ENCODE data around the gene PPEF2. TPM values are rescaled to one million over a fixed set of nuclear protein-coding genes. Genes with fewer than 3 reads are reported as not detected.
A peak's percentile ranks its signal among the peaks of the same experiment; 100 is the strongest.
"Not testable (repeated sequence)": the region's sequence is repeated elsewhere in the genome, so short reads cannot be mapped to it uniquely, and the experiment has no call there.

The PPEF2 gene
- total and polyA plus RNA-seq, 9 donors: not detected

GRCh38 chr4:75858721-75859120 lies 43.5 kb downstream of the PPEF2 start:
- 59 to 96% (median 95%) methylated on average over 1 of the region's 1 CpG for WGBS, 3 donors
- H3K4me3 ChIP-seq: no peak overlapping the region
- H3K27me3 ChIP-seq: no peaks in the 10 kb centered on the region
- no peak for DNase-seq
- no peak overlapping the region for H3K27ac ChIP-seq
- no peaks in the 10 kb centered on the region for H3K9me3 ChIP-seq
- TF ChIP-seq POLR2A (IDR thresholded peaks at IDR 0.05) (no peak), EP300 (IDR thresholded peaks at IDR 0.05) (no peak)
- TF ChIP-seq, protein P1, sequence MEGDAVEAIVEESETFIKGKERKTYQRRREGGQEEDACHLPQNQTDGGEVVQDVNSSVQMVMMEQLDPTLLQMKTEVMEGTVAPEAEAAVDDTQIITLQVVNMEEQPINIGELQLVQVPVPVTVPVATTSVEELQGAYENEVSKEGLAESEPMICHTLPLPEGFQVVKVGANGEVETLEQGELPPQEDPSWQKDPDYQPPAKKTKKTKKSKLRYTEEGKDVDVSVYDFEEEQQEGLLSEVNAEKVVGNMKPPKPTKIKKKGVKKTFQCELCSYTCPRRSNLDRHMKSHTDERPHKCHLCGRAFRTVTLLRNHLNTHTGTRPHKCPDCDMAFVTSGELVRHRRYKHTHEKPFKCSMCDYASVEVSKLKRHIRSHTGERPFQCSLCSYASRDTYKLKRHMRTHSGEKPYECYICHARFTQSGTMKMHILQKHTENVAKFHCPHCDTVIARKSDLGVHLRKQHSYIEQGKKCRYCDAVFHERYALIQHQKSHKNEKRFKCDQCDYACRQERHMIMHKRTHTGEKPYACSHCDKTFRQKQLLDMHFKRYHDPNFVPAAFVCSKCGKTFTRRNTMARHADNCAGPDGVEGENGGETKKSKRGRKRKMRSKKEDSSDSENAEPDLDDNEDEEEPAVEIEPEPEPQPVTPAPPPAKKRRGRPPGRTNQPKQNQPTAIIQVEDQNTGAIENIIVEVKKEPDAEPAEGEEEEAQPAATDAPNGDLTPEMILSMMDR (IDR thresholded peaks at IDR 0.05): no peak
- H3K4me1 ChIP-seq (ENCODE audit: insufficient read depth): no peaks in the 10 kb centered on the region
- no peaks in the 10 kb centered on the region for H3K36me3 ChIP-seq
- intact Hi-C loops (cut with DNase I): no loop called here

- TF ChIP-seq, protein P1 (IDR thresholded peaks at IDR 0.05): no peak
- TF ChIP-seq EP300 (IDR thresholded peaks at IDR 0.05): no peak
- no peak for TF ChIP-seq POLR2A (IDR thresholded peaks at IDR 0.05)
- H3K4me1 ChIP-seq (ENCODE audit: insufficient read depth): peaks cover 4% of the 10 kb centered on the region
- no peak for DNase-seq
- no peaks in the 10 kb centered on the region for H3K9me3 ChIP-seq
- no peaks in the 10 kb centered on the region for H3K27me3 ChIP-seq
- intact Hi-C loops (cut with DNase I): loop anchor here in 1 of 4 donors (2.0 kb wide), 1 partner anchor 279 kb away; no protein-coding TSS in a partner anchor
- H3K36me3 ChIP-seq: no peaks in the 10 kb centered on the region
- WGBS, 3 donors: 80 to 84% (median 80%) methylated on average over 6 of the region's 6 CpGs
- no peak overlapping the region for H3K4me3 ChIP-seq
- no peak overlapping the region for H3K27ac ChIP-seq
Observed at GRCh38 chr4:75849461-75849860, 52.8 kb downstream of the PPEF2 start.

DNA sequence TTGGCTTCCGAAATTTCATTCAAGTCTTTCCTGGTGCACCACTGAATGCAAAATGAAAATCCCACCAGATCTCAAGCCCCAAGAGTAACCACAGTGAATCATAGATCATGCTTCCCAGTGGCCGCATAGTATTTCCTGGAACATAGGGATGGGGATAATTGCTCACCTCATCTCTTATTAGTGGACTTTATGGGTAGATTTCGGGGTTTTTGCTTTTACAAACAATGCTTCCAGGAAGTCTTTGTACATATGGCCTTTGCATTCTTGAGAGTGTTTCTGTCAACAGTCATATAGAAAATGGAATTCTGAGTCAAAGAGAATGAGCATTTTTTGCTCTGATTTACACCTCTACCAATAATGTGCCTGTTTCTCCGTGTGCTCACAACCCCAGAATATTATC lies 53.4 kb downstream of the PPEF2 start:
- 78 to 82% (median 79%) methylated on average over 4 of the region's 4 CpGs for WGBS, 3 donors
- TF ChIP-seq EP300 (IDR thresholded peaks at IDR 0.05) (no peak), POLR2A (IDR thresholded peaks at IDR 0.05) (no peak)
- TF ChIP-seq, protein P1 (IDR thresholded peaks at IDR 0.05): no peak
- DNase-seq: no peak
- intact Hi-C loops (cut with DNase I): loop anchor here in 1 of 4 donors (2.0 kb wide), 1 partner anchor 278 kb away; no protein-coding TSS in a partner anchor
- H3K4me1 ChIP-seq (ENCODE audit: insufficient read depth): peaks cover 4% of the 10 kb centered on the region
- H3K4me3 ChIP-seq: no peak overlapping the region
- H3K27ac ChIP-seq: no peak overlapping the region
- no peaks in the 10 kb centered on the region for H3K9me3 ChIP-seq
- H3K27me3 ChIP-seq: no peaks in the 10 kb centered on the region
- H3K36me3 ChIP-seq: no peaks in the 10 kb centered on the region

GRCh38 chr4:75848171-75848760 lies 54.0 kb downstream of the PPEF2 start:
- not testable (repeated sequence) for H3K4me1 ChIP-seq (ENCODE audit: insufficient read depth); H3K36me3 ChIP-seq; H3K9me3 ChIP-seq; H3K4me3 ChIP-seq; H3K27ac ChIP-seq; H3K27me3 ChIP-seq
- DNase-seq: peak in 4 of 5 donors; percentile 18 to 29 (median 22)
- TF ChIP-seq, protein P1 (IDR thresholded peaks at IDR 0.05): peak in 2 of 3 donors; percentile 42 to 59
- WGBS, 3 donors: 21 to 26% (median 21%) methylated on average over 14 of the region's 14 CpGs
- intact Hi-C loops (cut with DNase I): loop anchor here in 1 of 4 donors (2.0 kb wide), 1 partner anchor 277 kb away; no protein-coding TSS in a partner anchor
